Activated CD8-positive, alpha-beta memory T cell treated with anti-CD3 and anti-CD28 coated beads, Interleukin-2, amount 50 U/mL, for 48 hours (primary cell): ENCODE results near the gene EPHA7.

ENCODE experiments used
- DNase-seq: peaks from one replicate; pipeline ENCODE4 v3.0.0-alpha.2; 2020

Gene EPHA7

GRCh38 chr6:93235775-93236174, 183.6 kb downstream of the EPHA7 start:
- DNase-seq, result no peak

GRCh38 chr6:93226822-93227221, 192.5 kb downstream of the EPHA7 start:
- no peak for DNase-seq

GRCh38 chr6:93222071-93222851, 197.1 kb downstream of the EPHA7 start:
- no peak for DNase-seq

GRCh38 chr6:93219447-93219846, 199.9 kb downstream of the EPHA7 start:
- DNase-seq, result no peak

- no peak for DNase-seq
Measured at GRCh38 chr6:93218096-93218495, 201.3 kb downstream of the EPHA7 start.

- DNase-seq, result no peak
Measured at GRCh38 chr6:93213028-93213427, 206.3 kb downstream of the EPHA7 start.

GRCh38 chr6:93210908-93211307, 208.5 kb downstream of the EPHA7 start:
- no peak for DNase-seq

GRCh38 chr6:93209358-93209757, 210.0 kb downstream of the EPHA7 start:
- no peak for DNase-seq

- no peak for DNase-seq
Measured at GRCh38 chr6:93196406-93196970, 222.9 kb downstream of the EPHA7 start.

GRCh38 chr6:93194480-93194879, 224.9 kb downstream of the EPHA7 start:
- DNase-seq, result no peak

GRCh38 chr6:93193868-93194267, 225.5 kb downstream of the EPHA7 start:
- DNase-seq, result no peak
